Renal cortical epithelial cell (primary cell): ENCODE measurements around the gene RLIM. TPM values are rescaled to one million over a fixed set of nuclear protein-coding genes. Genes with fewer than 3 reads are reported as not detected.
A peak's percentile ranks its signal among the peaks of the same experiment; 100 is the strongest.

Source experiments
- DNase-seq: peaks from one replicate; pipeline ENCODE4 v3.0.0-alpha.2; 2011; ENCODE audit warnings: low read depth
- total RNA-seq: library from RNA; depleted of rRNA; stranded (reverse); fragments of >200 nt; gene quantifications from 2 replicates; pipeline ENCODE4 v1.2.3, GENCODE V29; 2014

The RLIM gene
- total RNA-seq, 1 donor from 2014 or later: 80.4 TPM

DNA sequence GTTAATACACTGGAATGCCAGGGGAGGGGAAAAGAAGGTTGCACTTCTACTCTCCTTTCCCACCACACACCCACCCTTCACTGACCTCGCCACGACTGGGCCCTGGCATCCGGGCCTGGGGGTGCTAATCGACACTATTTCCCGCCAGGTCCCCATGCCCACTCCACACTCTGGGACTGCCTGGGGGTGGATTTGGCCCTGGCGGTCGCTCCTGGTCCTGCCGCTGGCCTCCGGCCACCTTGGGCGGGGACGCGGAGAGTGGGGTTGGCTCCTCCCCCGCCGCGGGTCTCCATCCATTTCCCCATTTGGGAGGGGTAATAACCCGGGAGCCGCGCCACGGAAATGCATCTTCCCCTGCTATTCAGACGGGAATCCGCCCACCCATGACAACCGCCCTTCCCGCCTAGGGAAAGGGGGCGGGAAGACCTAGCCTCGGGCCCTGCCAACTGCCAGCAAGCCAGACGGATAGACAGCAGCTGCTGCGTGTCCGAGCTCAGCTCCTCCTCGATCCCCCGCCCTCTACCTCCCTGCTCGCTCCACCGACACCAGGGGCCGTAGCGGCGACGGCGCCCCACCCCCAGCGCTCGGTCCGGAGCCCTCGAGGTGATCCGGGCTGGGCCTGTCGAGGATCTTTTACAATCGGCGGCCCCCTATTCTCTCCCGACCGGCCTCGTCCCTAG lies 78.1 kb downstream of the RLIM start:
- peak; percentile 57 for DNase-seq

DNA sequence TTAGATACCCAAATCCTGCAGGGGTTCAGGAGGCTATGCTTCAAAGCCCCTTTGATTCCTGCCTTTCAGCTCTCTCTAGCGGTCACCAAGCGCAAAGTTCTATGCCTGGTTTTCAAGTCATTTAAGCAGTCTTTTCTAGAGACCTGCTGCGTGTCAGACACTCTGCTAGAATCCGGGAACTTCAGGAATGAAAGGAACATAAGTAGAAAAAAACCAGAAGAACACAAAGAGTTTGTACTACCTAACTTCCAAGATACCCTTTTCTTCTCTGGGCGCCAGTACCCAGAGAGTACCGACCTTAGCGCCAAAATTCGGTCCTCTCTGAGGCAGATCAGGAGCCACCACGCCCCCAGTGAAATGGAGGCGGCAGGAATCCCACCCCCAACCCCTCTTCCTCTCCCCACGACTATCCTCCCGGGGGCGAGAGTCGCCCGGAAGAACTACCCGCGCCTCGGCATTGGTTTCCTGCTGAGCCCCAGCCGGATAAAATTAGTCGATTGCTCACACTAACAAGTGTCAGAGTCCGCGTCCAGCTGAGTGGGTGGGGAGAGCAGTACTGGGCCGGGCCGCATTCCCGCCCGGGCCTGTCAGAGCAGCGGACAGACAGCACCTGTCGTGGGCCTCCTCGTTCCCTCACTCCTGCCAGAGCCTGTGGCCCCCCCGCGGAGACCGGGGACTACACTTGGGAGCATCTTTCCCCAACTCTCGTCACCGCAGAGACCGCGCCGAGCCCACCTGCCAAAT lies 78.8 kb downstream of the RLIM start:
- peak; percentile 69 for DNase-seq

Other genes with a start within 250 kb of the RLIM start
- gene SLC16A2, start 193.1 kb downstream of the RLIM start, total RNA-seq: 5.9 and 19.5 TPM in 2 replicates